SIG-M5 (cell line): ENCODE results near the gene CEP89.
"Not testable (repeated sequence)": the region's sequence is repeated elsewhere in the genome, so short reads cannot be mapped to it uniquely, and the experiment has no call there.

Source experiments
- DNase-seq: peaks from one replicate; lab custom pipeline; 2025; lab: John Stamatoyannopoulos, UW

CEP89 gene

GRCh38 chr19:32833388-32833787, 138.4 kb downstream of the CEP89 start:
- not testable (repeated sequence) for DNase-seq

- DNase-seq, result not testable (repeated sequence)
Observed at GRCh38 chr19:32832825-32833224, 138.9 kb downstream of the CEP89 start.

GRCh38 chr19:32832094-32832493, 139.7 kb downstream of the CEP89 start:
- DNase-seq, result not testable (repeated sequence)

- no peak for DNase-seq
Observed at GRCh38 chr19:32831611-32832010, 140.1 kb downstream of the CEP89 start.

- DNase-seq, result no peak
Observed at GRCh38 chr19:32830231-32831014, 141.3 kb downstream of the CEP89 start.

- no peak for DNase-seq
Observed at GRCh38 chr19:32829345-32829896, 142.3 kb downstream of the CEP89 start.

- DNase-seq, result no peak
Observed at GRCh38 chr19:32828643-32829344, 143.0 kb downstream of the CEP89 start.

GRCh38 chr19:32828139-32828538, 143.6 kb downstream of the CEP89 start:
- DNase-seq, result no peak
